Measurements from ENCODE around the gene PCDH9.

DNA sequence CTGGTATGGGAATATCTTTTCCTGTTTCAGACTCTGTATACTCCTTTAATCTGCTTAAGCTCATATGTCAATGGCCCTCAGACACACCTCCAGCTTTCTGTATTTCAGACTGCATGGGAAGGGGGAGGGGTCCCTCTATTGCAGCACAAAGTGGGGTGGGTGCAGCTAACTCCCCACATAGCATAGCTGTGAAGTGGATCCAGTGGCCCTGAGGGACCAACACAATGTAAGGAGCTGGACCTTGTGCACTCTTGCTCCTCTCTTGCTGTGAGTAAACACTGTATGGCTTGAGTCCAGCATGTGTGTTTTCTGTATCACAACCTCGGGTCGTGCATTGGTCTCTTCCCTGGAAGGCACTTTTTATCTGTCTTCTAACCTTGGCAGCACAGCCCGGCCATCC is 669.9 kb downstream of the PCDH9 start:
- TF ChIP-seq, protein P1, sequence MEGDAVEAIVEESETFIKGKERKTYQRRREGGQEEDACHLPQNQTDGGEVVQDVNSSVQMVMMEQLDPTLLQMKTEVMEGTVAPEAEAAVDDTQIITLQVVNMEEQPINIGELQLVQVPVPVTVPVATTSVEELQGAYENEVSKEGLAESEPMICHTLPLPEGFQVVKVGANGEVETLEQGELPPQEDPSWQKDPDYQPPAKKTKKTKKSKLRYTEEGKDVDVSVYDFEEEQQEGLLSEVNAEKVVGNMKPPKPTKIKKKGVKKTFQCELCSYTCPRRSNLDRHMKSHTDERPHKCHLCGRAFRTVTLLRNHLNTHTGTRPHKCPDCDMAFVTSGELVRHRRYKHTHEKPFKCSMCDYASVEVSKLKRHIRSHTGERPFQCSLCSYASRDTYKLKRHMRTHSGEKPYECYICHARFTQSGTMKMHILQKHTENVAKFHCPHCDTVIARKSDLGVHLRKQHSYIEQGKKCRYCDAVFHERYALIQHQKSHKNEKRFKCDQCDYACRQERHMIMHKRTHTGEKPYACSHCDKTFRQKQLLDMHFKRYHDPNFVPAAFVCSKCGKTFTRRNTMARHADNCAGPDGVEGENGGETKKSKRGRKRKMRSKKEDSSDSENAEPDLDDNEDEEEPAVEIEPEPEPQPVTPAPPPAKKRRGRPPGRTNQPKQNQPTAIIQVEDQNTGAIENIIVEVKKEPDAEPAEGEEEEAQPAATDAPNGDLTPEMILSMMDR (IDR thresholded peaks at IDR 0.05; ENCODE audit: insufficient read depth, low read length): no peak
- TF ChIP-seq, protein P2, sequence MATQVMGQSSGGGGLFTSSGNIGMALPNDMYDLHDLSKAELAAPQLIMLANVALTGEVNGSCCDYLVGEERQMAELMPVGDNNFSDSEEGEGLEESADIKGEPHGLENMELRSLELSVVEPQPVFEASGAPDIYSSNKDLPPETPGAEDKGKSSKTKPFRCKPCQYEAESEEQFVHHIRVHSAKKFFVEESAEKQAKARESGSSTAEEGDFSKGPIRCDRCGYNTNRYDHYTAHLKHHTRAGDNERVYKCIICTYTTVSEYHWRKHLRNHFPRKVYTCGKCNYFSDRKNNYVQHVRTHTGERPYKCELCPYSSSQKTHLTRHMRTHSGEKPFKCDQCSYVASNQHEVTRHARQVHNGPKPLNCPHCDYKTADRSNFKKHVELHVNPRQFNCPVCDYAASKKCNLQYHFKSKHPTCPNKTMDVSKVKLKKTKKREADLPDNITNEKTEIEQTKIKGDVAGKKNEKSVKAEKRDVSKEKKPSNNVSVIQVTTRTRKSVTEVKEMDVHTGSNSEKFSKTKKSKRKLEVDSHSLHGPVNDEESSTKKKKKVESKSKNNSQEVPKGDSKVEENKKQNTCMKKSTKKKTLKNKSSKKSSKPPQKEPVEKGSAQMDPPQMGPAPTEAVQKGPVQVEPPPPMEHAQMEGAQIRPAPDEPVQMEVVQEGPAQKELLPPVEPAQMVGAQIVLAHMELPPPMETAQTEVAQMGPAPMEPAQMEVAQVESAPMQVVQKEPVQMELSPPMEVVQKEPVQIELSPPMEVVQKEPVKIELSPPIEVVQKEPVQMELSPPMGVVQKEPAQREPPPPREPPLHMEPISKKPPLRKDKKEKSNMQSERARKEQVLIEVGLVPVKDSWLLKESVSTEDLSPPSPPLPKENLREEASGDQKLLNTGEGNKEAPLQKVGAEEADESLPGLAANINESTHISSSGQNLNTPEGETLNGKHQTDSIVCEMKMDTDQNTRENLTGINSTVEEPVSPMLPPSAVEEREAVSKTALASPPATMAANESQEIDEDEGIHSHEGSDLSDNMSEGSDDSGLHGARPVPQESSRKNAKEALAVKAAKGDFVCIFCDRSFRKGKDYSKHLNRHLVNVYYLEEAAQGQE (IDR thresholded peaks at IDR 0.05; ENCODE audit: insufficient replicate concordance, low read depth): no peak
- TF ChIP-seq POLR2AphosphoS5 (IDR thresholded peaks at IDR 0.05; ENCODE audit: low read depth): no peak
